ENCODE measurements around the gene PARP9. TPM values are rescaled to one million over a fixed set of nuclear protein-coding genes. Genes with fewer than 3 reads are reported as not detected.

Gene PARP9
- total and polyA plus RNA-seq, 2 of the 13 experiments (the other 11 are each of a cell fraction or from before 2014, with no cell fraction given): 6.5 to 10.6 TPM

- 0 out of 2 replicates have a peak, but pooled peaks have one; percentile 63 for TF ChIP-seq ZNF468 (CRISPR knock-in tag; IDR thresholded peaks at IDR 0.05)
- TF ChIP-seq TFDP1 (CRISPR knock-in tag; IDR thresholded peaks at IDR 0.05; ENCODE audit: borderline replicate concordance): peak; percentile 64; the same call in 1 of the 2 replicates
- TF ChIP-seq PRDM15 (CRISPR knock-in tag; IDR thresholded peaks at IDR 0.05): 0 out of 2 replicates have a peak, but pooled peaks have one; percentile 23
- TF ChIP-seq PAX8 (CRISPR knock-in tag; IDR thresholded peaks at IDR 0.05; ENCODE audit: borderline replicate concordance): peak; percentile 34; the same call in 1 of the 2 replicates
- peak; percentile 94 for TF ChIP-seq PATZ1 (CRISPR knock-in tag; IDR thresholded peaks at IDR 0.05)
- no peak for TF ChIP-seq ZBTB37 (CRISPR knock-in tag; IDR thresholded peaks at IDR 0.05)
- TF ChIP-seq ZNF687 (CRISPR knock-in tag; IDR thresholded peaks at IDR 0.05): peak; percentile 97
- no peak for TF ChIP-seq GABPA (IDR thresholded peaks at IDR 0.05; ENCODE audit: low read depth, low read length)
- TF ChIP-seq GABPA (CRISPR knock-in tag; IDR thresholded peaks at IDR 0.05; ENCODE audit: low read depth): no peak
- TF ChIP-seq TERF1 (CRISPR knock-in tag; IDR thresholded peaks at IDR 0.05): no peak
- peak; percentile 62 for TF ChIP-seq BCL3 (CRISPR knock-in tag; IDR thresholded peaks at IDR 0.05)
Measured at GRCh38 chr3:122564155-122564912, at the start of gene PARP9, which contains the start of gene DTX3L (continued).
